Upper lobe of left lung (tissue), 6 donors: ENCODE measurements around the gene CTRL. TPM values are rescaled to one million over a fixed set of nuclear protein-coding genes. Genes with fewer than 3 reads are reported as not detected.

Experiments used
- ATAC-seq, 2 donors: fragments of 200-7000 bp; cut with Tn5 transposase; one replicate each; pipeline ENCODE4 v1.9.1; 2022; ENCODE audit warnings: mild to moderate bottlenecking in 2 of 2, moderate library complexity in 2 of 2; ENCODE audit not compliant: low FRiP score in 2 of 2
- DNase-seq, 2 donors: peaks; one replicate each; pipeline ENCODE4 v3.0.0-alpha.2; 2019 to 2020
- H3K27ac ChIP-seq, 4 donors: fragments of 200-600 bp; sonication (generic); one replicate each; pipeline ENCODE4 v1.5.1; 2016 to 2019
- H3K27me3 ChIP-seq, 4 donors: fragments of 200-600 bp; sonication (generic); one replicate each; pipeline ENCODE4 v1.5.1; 2017 to 2019
- H3K36me3 ChIP-seq, 4 donors: fragments of 200-600 bp; sonication (generic); one replicate each; pipeline ENCODE4 v1.5.1; 2016 to 2019
- H3K4me1 ChIP-seq, 4 donors: fragments of 200-600 bp; sonication (generic); one replicate each; pipeline ENCODE4 v1.5.1; 2018 to 2019
- H3K4me3 ChIP-seq, 4 donors: fragments of 200-600 bp; sonication (generic); one replicate each; pipeline ENCODE4 v1.5.1; 2017 to 2019; ENCODE audit warnings: mild to moderate bottlenecking in 2 of 4, moderate library complexity in 1 of 4
- H3K9me3 ChIP-seq, 4 donors: fragments of 200-600 bp; sonication (generic); one replicate each; pipeline ENCODE4 v1.5.1; 2018 to 2019
- CTCF ChIP-seq, 6 experiments: fragments of 450-650 bp in 4 of 6; fragments of 200-600 bp in 2 of 6; sonication (generic) in 2 of 6; IDR thresholded peaks; one replicate each; pipeline ENCODE4 v1.5.1; 2016 to 2019; ENCODE audit warnings: antibody characterized with exemption in 6 of 6
- EP300 ChIP-seq, 4 donors: sonication (generic); formaldehyde crosslinking; IDR thresholded peaks; one replicate each; pipeline ENCODE4 v1.5.1; 2017; ENCODE audit warnings: antibody characterized with exemption in 4 of 4, control low read depth in 2 of 4
- POLR2A ChIP-seq, 4 donors: fragments of 450-650 bp; IDR thresholded peaks; one replicate each; pipeline ENCODE4 v1.5.1; 2016 to 2017; ENCODE audit warnings: antibody characterized with exemption in 4 of 4, mild to moderate bottlenecking in 2 of 4
- POLR2AphosphoS5 ChIP-seq, 2 donors: sonication (generic); formaldehyde crosslinking; IDR thresholded peaks; one replicate each; pipeline ENCODE4 v1.5.1; 2017; ENCODE audit warnings: antibody characterized with exemption in 2 of 2
- WGBS, 2 donors: methylation state at CpG; one replicate each; pipeline ENCODE4 v1.1.5; 2017 to 2018; 5-methylcytosine and 5-hydroxymethylcytosine counted together
- total RNA-seq, 6 donors: library from RNA; depleted of rRNA in 4 of 6; stranded (reverse); fragments of >200 nt in 4 of 6; gene quantifications; one replicate each; pipeline versions ENCODE4 v1.1.0 to v1.2.1, GENCODE V29; 2016 to 2021
- donor health status: DM: no; HTN: no; CAD: no; lungs with moderate emphysema.
- donor health status: DM: no; HTN: yes; CAD: no; lungs with severe emphysema.

CTRL gene
- total RNA-seq, 6 donors from 2014 or later: 1.6 to 4.2 (median 2.4) TPM

- no peak for DNase-seq
- TF ChIP-seq EP300 (IDR thresholded peaks at IDR 0.05) (no peak), POLR2AphosphoS5 (IDR thresholded peaks at IDR 0.05) (no peak), POLR2A (IDR thresholded peaks at IDR 0.05) (no peak), CTCF (IDR thresholded peaks at IDR 0.05) (no peak)
- Histone ChIP-seq H3K27me3 (no peaks in the 10 kb centered on the region), H3K4me1 (peaks cover 15 to 23% (median 19%) of the 10 kb centered on the region in 4 donors), H3K9me3 (no peaks in the 10 kb centered on the region), H3K36me3 (peaks cover 0 to 42% (median 37%) of the 10 kb centered on the region in 4 donors), H3K4me3 (no peak overlapping the region), H3K27ac (peak overlapping the region in 1 of 4 donors; percentile 19)
- WGBS, 2 donors: 88 to 90% methylated on average over 6 to 7 of the region's 7 CpGs
- no peak for ATAC-seq
These were observed 2.1 kb upstream of the CTRL start for GRCh38 chr16:67933805-67934204.

GRCh38 chr16:67932462-67932840 lies 789 bp upstream of the CTRL start:
- no peaks in the 10 kb centered on the region for H3K27me3 ChIP-seq
- 93 to 96% methylated on average over 3 to 4 of the region's 4 CpGs for WGBS, 2 donors
- H3K9me3 ChIP-seq: no peaks in the 10 kb centered on the region
- DNase-seq: no peak
- H3K36me3 ChIP-seq: peaks cover 2 to 55% (median 45%) of the 10 kb centered on the region in 4 donors
- H3K4me3 ChIP-seq: no peak overlapping the region
- no peak for ATAC-seq
- H3K4me1 ChIP-seq: peaks cover 14 to 30% (median 17%) of the 10 kb centered on the region in 4 donors
- TF ChIP-seq EP300 (IDR thresholded peaks at IDR 0.05) (no peak), POLR2A (IDR thresholded peaks at IDR 0.05) (no peak), POLR2AphosphoS5 (IDR thresholded peaks at IDR 0.05) (no peak), CTCF (IDR thresholded peaks at IDR 0.05) (no peak)
- H3K27ac ChIP-seq: no peak overlapping the region

GRCh38 chr16:67930678-67931211 lies 917 bp downstream of the CTRL start:
- Histone ChIP-seq H3K4me1 (peaks cover 17 to 40% (median 17%) of the 10 kb centered on the region in 4 donors), H3K9me3 (no peaks in the 10 kb centered on the region), H3K4me3 (no peak overlapping the region), H3K27ac (no peak overlapping the region), H3K27me3 (no peaks in the 10 kb centered on the region), H3K36me3 (peaks cover 3 to 57% (median 50%) of the 10 kb centered on the region in 4 donors)
- ATAC-seq (no peak), DNase-seq (no peak)
- 93 to 100% methylated on average over 9 to 17 of the region's 17 CpGs for WGBS, 2 donors
- no peak for TF ChIP-seq CTCF (IDR thresholded peaks at IDR 0.05)
- TF ChIP-seq EP300 (IDR thresholded peaks at IDR 0.05): no peak
- TF ChIP-seq POLR2A (IDR thresholded peaks at IDR 0.05): no peak

- DNase-seq (no peak), ATAC-seq (no peak)
- H3K36me3 ChIP-seq: peaks cover 3 to 57% (median 49%) of the 10 kb centered on the region in 4 donors
- peaks cover 16 to 42% (median 19%) of the 10 kb centered on the region in 4 donors for H3K4me1 ChIP-seq
- TF ChIP-seq EP300 (IDR thresholded peaks at IDR 0.05) (no peak), POLR2AphosphoS5 (IDR thresholded peaks at IDR 0.05) (no peak), POLR2A (IDR thresholded peaks at IDR 0.05) (no peak), CTCF (IDR thresholded peaks at IDR 0.05) (no peak)
- H3K27ac ChIP-seq: no peak overlapping the region
- H3K27me3 ChIP-seq: no peaks in the 10 kb centered on the region
- 93 to 100% methylated on average over 8 to 14 of the region's 14 CpGs for WGBS, 2 donors
- H3K9me3 ChIP-seq: no peaks in the 10 kb centered on the region
- H3K4me3 ChIP-seq: no peak overlapping the region
These were observed 1.5 kb downstream of the CTRL start for GRCh38 chr16:67930191-67930590.
